Lower lobe of right lung (tissue), 2 donors: Measurements from ENCODE around the gene DUSP6. TPM values are rescaled to one million over a fixed set of nuclear protein-coding genes. Genes with fewer than 3 reads are reported as not detected.
A peak's percentile ranks its signal among the peaks of the same experiment; 100 is the strongest.

Experiments used
- ATAC-seq, 2 donors: fragments of 200-7000 bp; cut with Tn5 transposase; one replicate each; pipeline ENCODE4 v1.9.1; 2020 to 2022; ENCODE audit warnings: mild to moderate bottlenecking in 2 of 2, moderate library complexity in 2 of 2
- DNase-seq: peaks from one replicate; pipeline ENCODE4 v3.0.0-alpha.2; 2020
- H3K27ac ChIP-seq: fragments of 200-600 bp; one replicate; pipeline ENCODE4 v1.8.0; 2022
- H3K27me3 ChIP-seq: fragments of 200-600 bp; one replicate; pipeline ENCODE4 v1.8.0; 2022; ENCODE audit warnings: low read depth
- H3K36me3 ChIP-seq: fragments of 200-600 bp; one replicate; pipeline ENCODE4 v1.8.0; 2022; ENCODE audit warnings: mild to moderate bottlenecking
- H3K4me1 ChIP-seq: fragments of 200-600 bp; one replicate; pipeline ENCODE4 v1.8.0; 2022
- H3K4me3 ChIP-seq: fragments of 200-600 bp; one replicate; pipeline ENCODE4 v1.8.0; 2022; ENCODE audit warnings: mild to moderate bottlenecking
- H3K9me3 ChIP-seq: fragments of 200-600 bp; one replicate; pipeline ENCODE4 v1.8.0; 2022
- intact Hi-C: fragments of 100-400 bp; cut with DNase I; formaldehyde crosslinking; loops from one replicate; pipeline ENCODE4 v1.11.0; 2022
- total RNA-seq: library from RNA; stranded (reverse); fragmentation: NEBNext Ultra II Directional; extraction: Animal tissue kit (Norgen Biotek cat#: 25700); gene quantifications from one replicate; pipeline ENCODE4 v1.2.1, GENCODE V29; 2021
- TF ChIP-seq, protein P1 (sequence below): fragments of 200-600 bp; IDR thresholded peaks from one replicate; pipeline ENCODE4 v1.8.0; 2022; ENCODE audit warnings: antibody characterized with exemption, mild to moderate bottlenecking
- donor health status: DM: no; HTN: yes; CAD: no; lungs with severe emphysema.

The DUSP6 gene
- total RNA-seq, 1 donor from 2014 or later = 196 TPM

DNA sequence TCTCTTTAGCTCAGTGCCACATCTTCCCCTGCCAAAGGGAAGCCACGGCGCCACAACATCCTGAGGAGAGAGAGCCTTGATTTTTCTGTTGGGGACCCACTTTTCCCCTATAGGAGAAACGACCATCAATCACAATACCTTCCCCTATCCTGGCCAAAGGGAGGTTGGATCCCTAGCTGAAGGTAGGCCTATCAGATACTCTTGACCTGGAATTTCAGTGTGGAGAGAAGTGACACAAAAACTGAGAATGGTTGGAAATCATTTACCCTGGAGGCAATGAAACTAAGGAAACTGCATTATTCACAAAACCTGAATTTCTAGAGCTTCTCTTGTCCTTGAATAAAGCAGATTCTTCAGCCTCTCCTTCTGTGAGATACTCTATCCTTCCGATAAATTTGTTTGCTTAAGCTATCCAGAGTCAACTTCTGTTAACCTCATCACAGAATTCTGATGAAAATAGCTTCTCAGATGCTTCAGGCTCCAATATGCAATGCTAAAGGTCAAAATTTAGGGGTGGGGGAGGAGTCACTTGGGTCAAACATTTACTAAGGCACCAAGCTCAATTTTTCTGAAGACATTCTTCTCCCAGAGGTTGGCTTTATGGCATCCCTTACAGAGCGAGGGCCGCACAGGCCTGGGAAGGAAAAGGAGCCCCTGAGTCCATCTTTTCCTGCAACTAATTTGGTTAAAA, 27.0 kb upstream of the DUSP6 start:
- H3K27ac ChIP-seq = no peak overlapping the region
- H3K36me3 ChIP-seq = no peaks in the 10 kb centered on the region
- H3K4me1 ChIP-seq = peaks cover 44% of the 10 kb centered on the region
- TF ChIP-seq, protein P1, sequence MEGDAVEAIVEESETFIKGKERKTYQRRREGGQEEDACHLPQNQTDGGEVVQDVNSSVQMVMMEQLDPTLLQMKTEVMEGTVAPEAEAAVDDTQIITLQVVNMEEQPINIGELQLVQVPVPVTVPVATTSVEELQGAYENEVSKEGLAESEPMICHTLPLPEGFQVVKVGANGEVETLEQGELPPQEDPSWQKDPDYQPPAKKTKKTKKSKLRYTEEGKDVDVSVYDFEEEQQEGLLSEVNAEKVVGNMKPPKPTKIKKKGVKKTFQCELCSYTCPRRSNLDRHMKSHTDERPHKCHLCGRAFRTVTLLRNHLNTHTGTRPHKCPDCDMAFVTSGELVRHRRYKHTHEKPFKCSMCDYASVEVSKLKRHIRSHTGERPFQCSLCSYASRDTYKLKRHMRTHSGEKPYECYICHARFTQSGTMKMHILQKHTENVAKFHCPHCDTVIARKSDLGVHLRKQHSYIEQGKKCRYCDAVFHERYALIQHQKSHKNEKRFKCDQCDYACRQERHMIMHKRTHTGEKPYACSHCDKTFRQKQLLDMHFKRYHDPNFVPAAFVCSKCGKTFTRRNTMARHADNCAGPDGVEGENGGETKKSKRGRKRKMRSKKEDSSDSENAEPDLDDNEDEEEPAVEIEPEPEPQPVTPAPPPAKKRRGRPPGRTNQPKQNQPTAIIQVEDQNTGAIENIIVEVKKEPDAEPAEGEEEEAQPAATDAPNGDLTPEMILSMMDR = no peak
- intact Hi-C loops = no loop called here
- DNase-seq (no peak), ATAC-seq (no peak)
- no peaks in the 10 kb centered on the region for H3K27me3 ChIP-seq
- no peaks in the 10 kb centered on the region for H3K9me3 ChIP-seq
- H3K4me3 ChIP-seq = no peak overlapping the region

DNA sequence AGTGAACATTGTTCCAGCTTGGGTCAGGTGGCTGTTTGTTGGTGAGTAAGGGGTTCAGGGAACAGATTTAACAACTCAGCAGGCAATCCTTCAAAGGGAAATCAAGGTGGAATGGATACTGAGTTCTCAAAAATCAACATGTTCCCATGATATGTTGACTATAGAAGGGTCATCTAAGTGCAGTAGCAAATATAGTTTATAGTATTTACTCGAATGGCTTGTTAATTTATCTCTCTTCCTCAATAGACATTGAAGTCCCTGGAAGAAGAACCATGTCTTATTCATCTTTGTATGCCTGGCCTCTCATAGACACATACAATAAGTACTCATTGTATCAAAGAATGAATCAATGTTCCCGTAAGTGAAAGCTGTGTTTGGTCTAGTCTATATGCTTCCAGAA, 24.5 kb upstream of the DUSP6 start:
- no peaks in the 10 kb centered on the region for H3K9me3 ChIP-seq
- intact Hi-C loops = no loop called here
- H3K4me3 ChIP-seq = no peak overlapping the region
- H3K27ac ChIP-seq = no peak overlapping the region
- ATAC-seq = no peak
- TF ChIP-seq, protein P1 = no peak
- H3K27me3 ChIP-seq = no peaks in the 10 kb centered on the region
- DNase-seq = no peak
- no peaks in the 10 kb centered on the region for H3K36me3 ChIP-seq
- H3K4me1 ChIP-seq = peaks cover 41% of the 10 kb centered on the region

DNA sequence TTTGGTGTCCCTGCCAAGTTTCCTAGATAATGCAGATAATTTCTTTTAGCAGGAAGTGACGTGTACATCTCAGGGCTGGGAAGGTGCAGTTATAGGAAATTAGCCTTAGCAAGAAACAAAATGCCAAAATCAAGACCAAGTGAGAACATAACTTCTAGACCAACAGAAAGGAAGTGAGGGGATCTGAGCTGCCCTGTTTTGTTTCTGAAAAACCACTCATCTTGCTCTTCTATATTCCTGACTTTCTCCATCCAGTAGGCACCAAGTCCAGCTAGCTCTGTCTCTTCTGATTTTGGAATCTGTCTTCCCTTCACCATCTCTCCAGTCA, 23.9 kb upstream of the DUSP6 start:
- intact Hi-C loops = no loop called here
- Histone ChIP-seq H3K36me3 (no peaks in the 10 kb centered on the region), H3K27me3 (no peaks in the 10 kb centered on the region), H3K4me3 (no peak overlapping the region), H3K27ac (no peak overlapping the region), H3K9me3 (no peaks in the 10 kb centered on the region), H3K4me1 (peaks cover 41% of the 10 kb centered on the region)
- DNase-seq (no peak), ATAC-seq (no peak)
- TF ChIP-seq, protein P1 = no peak

DNA sequence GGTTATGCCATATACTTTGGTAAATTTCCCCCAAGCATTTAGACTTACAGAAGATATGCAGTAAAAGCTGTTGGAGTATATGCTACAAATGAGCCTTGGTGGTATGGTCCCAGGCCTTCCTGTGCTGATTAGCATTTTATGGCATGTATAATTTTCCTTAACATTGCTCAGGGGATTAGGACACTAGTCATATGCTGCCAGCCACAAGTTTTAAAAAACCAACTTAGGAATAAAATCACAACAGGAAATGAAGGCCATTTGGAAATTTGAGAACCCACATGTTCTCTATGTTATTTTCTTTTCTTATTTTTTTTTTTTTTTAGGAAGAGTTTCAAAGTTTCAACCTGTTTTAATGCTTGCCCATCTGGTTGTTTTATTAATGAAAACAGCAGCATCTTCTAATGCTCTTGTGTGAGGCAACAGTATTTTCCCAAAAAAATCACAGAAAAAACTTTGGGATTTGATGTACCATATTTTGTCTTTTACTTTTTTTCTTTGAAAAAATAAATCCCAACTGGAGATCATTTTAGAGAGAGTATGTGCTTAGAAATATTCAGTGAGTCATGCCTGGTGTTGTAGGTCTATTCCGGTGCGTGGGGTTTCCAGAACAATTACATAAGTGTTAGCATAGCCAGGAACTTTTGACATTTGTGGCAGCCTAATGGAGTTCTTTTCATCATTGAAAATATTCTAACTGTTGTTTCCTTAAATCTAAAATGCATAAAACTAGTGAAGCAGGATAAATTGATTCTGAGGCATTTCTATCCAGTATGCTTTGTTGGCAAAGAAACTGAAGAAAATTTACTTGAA, 21.7 kb upstream of the DUSP6 start:
- intact Hi-C loops = no loop called here
- TF ChIP-seq, protein P1 = no peak
- no peaks in the 10 kb centered on the region for H3K9me3 ChIP-seq
- no peaks in the 10 kb centered on the region for H3K36me3 ChIP-seq
- DNase-seq (no peak), ATAC-seq (peak; percentile 32 to 70)
- H3K27ac ChIP-seq = peak overlapping the region; percentile 51
- peaks cover 41% of the 10 kb centered on the region for H3K4me1 ChIP-seq
- H3K4me3 ChIP-seq = no peak overlapping the region
- H3K27me3 ChIP-seq = no peaks in the 10 kb centered on the region

DNA sequence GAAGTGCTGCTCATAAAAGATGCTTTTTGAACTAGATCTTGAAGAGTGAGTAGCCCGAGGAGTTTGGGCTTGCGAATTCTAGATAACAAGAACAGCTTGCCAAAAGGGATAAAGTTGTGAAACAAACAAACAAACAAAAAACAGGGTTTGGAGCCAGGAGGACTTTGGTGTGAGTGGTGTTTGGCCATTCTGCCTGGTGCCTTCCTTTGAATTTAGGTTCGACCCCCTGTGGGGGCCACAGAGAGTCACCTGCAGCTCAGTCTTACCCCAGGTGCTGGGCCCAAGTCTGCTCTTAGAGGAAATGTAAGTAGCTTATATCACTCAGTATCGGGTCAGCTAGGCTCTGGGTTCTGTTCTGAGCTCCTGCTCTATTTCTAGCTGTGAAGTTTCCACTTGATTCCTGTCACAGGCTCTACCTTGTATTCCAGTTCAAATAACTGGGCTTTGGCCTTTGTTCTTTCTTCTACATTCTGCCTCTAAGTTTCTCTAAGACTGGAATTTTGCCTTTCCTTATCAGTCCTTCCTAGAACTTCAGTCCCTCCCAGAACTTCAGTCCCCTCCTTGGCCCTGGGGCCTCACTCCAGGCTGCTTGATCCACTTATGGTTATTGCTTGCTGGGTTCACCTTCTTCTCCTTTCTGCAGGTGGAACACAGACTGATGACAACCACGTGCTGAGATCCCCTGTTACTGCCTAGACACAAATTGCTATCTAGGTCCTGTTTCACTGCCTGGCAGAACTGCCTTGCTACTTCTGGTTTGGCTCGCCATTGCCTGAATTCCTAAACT, 20.5 kb upstream of the DUSP6 start:
- Histone ChIP-seq H3K36me3 (no peaks in the 10 kb centered on the region), H3K27ac (peak overlapping the region; percentile 38), H3K27me3 (no peaks in the 10 kb centered on the region), H3K9me3 (no peaks in the 10 kb centered on the region), H3K4me1 (peaks cover 41% of the 10 kb centered on the region), H3K4me3 (no peak overlapping the region)
- DNase-seq = no peak
- TF ChIP-seq, protein P1 = no peak
- intact Hi-C loops = no loop called here
- no peak for ATAC-seq
